ENCODE results near the gene RAB13. TPM values are rescaled to one million over a fixed set of nuclear protein-coding genes. Genes with fewer than 3 reads are reported as not detected.

The RAB13 gene
- total RNA-seq = 38.6 and 39.7 TPM in 2 replicates

GRCh38 chr1:153985941-153986761, at the start of gene RAB13:
Gene RAB13, minus strand, starts transcription at chr1:153986339. Its CDS starts 103 bp downstream, at chr1:153986236.

GRCh38 chr1:153990468-153991150, 4.5 kb upstream of the RAB13 start, which contains the start of gene RPS27:
Gene RPS27, plus strand, starts transcription at chr1:153990762. Its CDS starts 35 bp downstream, at chr1:153990797.

GRCh38 chr1:153977250-153978240, 8.6 kb downstream of the RAB13 start, which contains the start of gene JTB:
Gene JTB, minus strand, starts transcription at chr1:153977674. Its CDS starts 422 bp downstream, at chr1:153977252.

GRCh38 chr1:153967107-153967999, 18.8 kb downstream of the RAB13 start, which contains the start of gene CREB3L4:
Gene CREB3L4, plus strand, starts transcription at chr1:153967902. Its CDS starts 624 bp downstream, at chr1:153968526.

GRCh38 chr1:153963030-153963849, 22.9 kb downstream of the RAB13 start, which contains the start of gene SLC39A1:
Gene SLC39A1, minus strand, starts transcription at chr1:153963537. Its CDS starts 822 bp downstream, at chr1:153962715.

GRCh38 chr1:153958111-153958960, 27.8 kb downstream of the RAB13 start, which contains the start of gene CRTC2:
Gene CRTC2, minus strand, starts transcription at chr1:153958612. Its CDS starts 115 bp downstream, at chr1:153958497.

GRCh38 chr1:153946622-153947241, 39.4 kb downstream of the RAB13 start, which contains the start of gene DENND4B:
Gene DENND4B, minus strand, starts transcription at chr1:153946718. Its CDS starts 2,344 bp downstream, at chr1:153944374.

Other genes starting within 250 kb of the RAB13 start
- 15.5 and 18.5 TPM in 2 replicates for gene SLC27A3, start 210.9 kb downstream of the RAB13 start, total RNA-seq
- gene GATAD2B, start 63.4 kb downstream of the RAB13 start, total RNA-seq = 6.9 and 8.9 TPM in 2 replicates
- gene DENND4B, start 39.6 kb downstream of the RAB13 start, total RNA-seq = 16.9 and 23.9 TPM in 2 replicates
- gene CRTC2, start 27.7 kb downstream of the RAB13 start, total RNA-seq = 9.1 and 11.6 TPM in 2 replicates
- gene SLC39A1, start 22.8 kb downstream of the RAB13 start, total RNA-seq = 94.3 and 101 TPM in 2 replicates
- 6.3 and 9.0 TPM in 2 replicates for gene CREB3L4, start 18.4 kb downstream of the RAB13 start, total RNA-seq
- 223 and 236 TPM in 2 replicates for gene JTB, start 8.7 kb downstream of the RAB13 start, total RNA-seq
- 1,749 and 2,452 TPM in 2 replicates for gene RPS27, start 4.4 kb upstream of the RAB13 start, total RNA-seq
- gene NUP210L, start 168.7 kb upstream of the RAB13 start, total RNA-seq = 0.07 TPM in 1 of 2 replicates, not detected in the other
- 1,041 and 1,134 TPM in 2 replicates for gene TPM3, start 205.8 kb upstream of the RAB13 start, total RNA-seq
- not detected in 2 replicates for gene CFAP141, start 220.0 kb upstream of the RAB13 start, total RNA-seq
- gene UBAP2L, start 234.6 kb upstream of the RAB13 start, total RNA-seq = 81.4 and 87.4 TPM in 2 replicates